HEK293T (cell line): ENCODE data around the gene ZNF575.
"Not testable (repeated sequence)": the region's sequence is repeated elsewhere in the genome, so short reads cannot be mapped to it uniquely, and the experiment has no call there.

Experiments
- CTCF ChIA-PET: fragments of 350-600 bp; formaldehyde crosslinking; extraction: SDS; loops from one replicate; lab custom pipeline; 2021; ENCODE audit warnings: antibody characterized with exemption, inconsistent platforms; lab: Yijun Ruan, JAX
- POLR2A ChIA-PET: fragments of 350-600 bp; formaldehyde crosslinking; extraction: SDS; loops from one replicate; lab custom pipeline; 2020; ENCODE audit warnings: antibody characterized with exemption, inconsistent platforms; lab: Yijun Ruan, JAX
- DNase-seq: peaks from one replicate; pipeline ENCODE4 v3.0.0; 2012; ENCODE audit warnings: mixed read lengths; ENCODE audit errors: extremely low spot score
- ARNT ChIP-seq: fragments of 450-650 bp; IDR thresholded peaks from 2 replicates; pipeline ENCODE4 v1.6.1; 2017; ENCODE audit warnings: mild to moderate bottlenecking
- BHLHE40 ChIP-seq: fragments of 450-650 bp; IDR thresholded peaks from 2 replicates; pipeline ENCODE4 v1.6.1; 2016; ENCODE audit warnings: mild to moderate bottlenecking, moderate library complexity, borderline replicate concordance
- CTBP1 ChIP-seq: fragments of 450-650 bp; IDR thresholded peaks from 2 replicates; pipeline ENCODE4 v1.6.1; 2016; ENCODE audit warnings: borderline replicate concordance
- ELF4 ChIP-seq: fragments of 450-650 bp; IDR thresholded peaks from 2 replicates; pipeline ENCODE4 v1.6.1; 2017; ENCODE audit warnings: antibody characterized with exemption
- FOXA1 ChIP-seq: fragments of 450-650 bp; IDR thresholded peaks from 2 replicates; pipeline ENCODE4 v1.6.1; 2016; ENCODE audit warnings: mild to moderate bottlenecking
- FOXK2 ChIP-seq: fragments of 450-650 bp; IDR thresholded peaks from 2 replicates; pipeline ENCODE4 v1.6.1; 2016; ENCODE audit warnings: mild to moderate bottlenecking
- FOXM1 ChIP-seq: fragments of 450-650 bp; IDR thresholded peaks from 2 replicates; pipeline ENCODE4 v1.6.1; 2017; ENCODE audit warnings: mild to moderate bottlenecking, borderline replicate concordance
- HDGF ChIP-seq: fragments of 450-650 bp; IDR thresholded peaks from 2 replicates; pipeline ENCODE4 v1.6.1; 2017; ENCODE audit warnings: antibody characterized with exemption, borderline replicate concordance
- L3MBTL2 ChIP-seq: fragments of 450-650 bp; conservative IDR thresholded peaks from 2 replicates; pipeline ENCODE4 v1.6.1; 2016; ENCODE audit warnings: mild to moderate bottlenecking
- LEF1 ChIP-seq: fragments of 450-650 bp; IDR thresholded peaks from 2 replicates; pipeline ENCODE4 v1.6.1; 2017; ENCODE audit warnings: mild to moderate bottlenecking, borderline replicate concordance
- NFRKB ChIP-seq: fragments of 450-650 bp; IDR thresholded peaks from 2 replicates; pipeline ENCODE4 v1.6.1; 2016; ENCODE audit warnings: mild to moderate bottlenecking, moderate library complexity
- SP1 ChIP-seq: fragments of 450-650 bp; IDR thresholded peaks from 2 replicates; pipeline ENCODE4 v1.6.1; 2017
- SUZ12 ChIP-seq: fragments of 450-650 bp; IDR thresholded peaks from 2 replicates; pipeline ENCODE4 v1.6.1; 2016; ENCODE audit warnings: mild to moderate bottlenecking
- TARDBP ChIP-seq: fragments of 450-650 bp; IDR thresholded peaks from 2 replicates; pipeline ENCODE4 v1.6.1; 2016
- ZNF384 ChIP-seq: fragments of 450-650 bp; IDR thresholded peaks from 2 replicates; pipeline ENCODE4 v1.6.1; 2016
- TF ChIP-seq, protein P1 (sequence below): fragments of 450-650 bp; IDR thresholded peaks from 2 replicates; pipeline ENCODE4 v1.6.1; 2016

Gene ZNF575

DNA sequence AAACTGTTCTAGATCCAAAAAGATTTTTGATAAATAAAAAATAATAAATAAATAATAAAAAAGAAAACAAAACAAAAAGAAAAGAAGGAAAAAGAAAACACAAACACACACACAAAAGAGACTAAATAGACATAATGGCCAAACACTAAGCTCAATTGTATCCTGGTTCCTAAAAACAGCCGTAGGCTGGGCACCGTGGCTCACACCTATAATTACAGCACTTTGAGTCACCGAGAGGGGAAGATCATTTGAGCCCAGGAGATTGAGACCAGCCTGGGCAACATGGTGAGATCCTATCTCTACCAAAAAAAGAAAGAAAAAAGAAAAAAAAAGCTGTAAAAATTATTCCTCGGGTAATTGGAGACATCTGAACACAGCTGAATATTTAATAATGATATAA lies 14.9 kb upstream of the ZNF575 start:
- POLR2A ChIA-PET, result interaction anchor here (1.4 kb wide), 1 partner anchor 71 kb away, joined by 3 read pairs; no protein-coding TSS in a partner anchor
- CTCF ChIA-PET, result interaction anchor here (1.2 kb wide), 1 partner anchor 71 kb away, joined by 23 read pairs; no protein-coding TSS in a partner anchor
- TF ChIP-seq SP1, result no peak
- TF ChIP-seq LEF1, result no peak
- TF ChIP-seq L3MBTL2, result no peak
- TF ChIP-seq FOXK2, result no peak
- TF ChIP-seq, protein P1, sequence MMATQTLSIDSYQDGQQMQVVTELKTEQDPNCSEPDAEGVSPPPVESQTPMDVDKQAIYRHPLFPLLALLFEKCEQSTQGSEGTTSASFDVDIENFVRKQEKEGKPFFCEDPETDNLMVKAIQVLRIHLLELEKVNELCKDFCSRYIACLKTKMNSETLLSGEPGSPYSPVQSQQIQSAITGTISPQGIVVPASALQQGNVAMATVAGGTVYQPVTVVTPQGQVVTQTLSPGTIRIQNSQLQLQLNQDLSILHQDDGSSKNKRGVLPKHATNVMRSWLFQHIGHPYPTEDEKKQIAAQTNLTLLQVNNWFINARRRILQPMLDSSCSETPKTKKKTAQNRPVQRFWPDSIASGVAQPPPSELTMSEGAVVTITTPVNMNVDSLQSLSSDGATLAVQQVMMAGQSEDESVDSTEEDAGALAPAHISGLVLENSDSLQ, result no peak
- no peak for TF ChIP-seq NFRKB
- no peak for TF ChIP-seq SUZ12
- TF ChIP-seq BHLHE40, result no peak
- TF ChIP-seq ZNF384, result no peak
- no peak for TF ChIP-seq TARDBP
- no peak for TF ChIP-seq ARNT
- DNase-seq, result no peak

DNA sequence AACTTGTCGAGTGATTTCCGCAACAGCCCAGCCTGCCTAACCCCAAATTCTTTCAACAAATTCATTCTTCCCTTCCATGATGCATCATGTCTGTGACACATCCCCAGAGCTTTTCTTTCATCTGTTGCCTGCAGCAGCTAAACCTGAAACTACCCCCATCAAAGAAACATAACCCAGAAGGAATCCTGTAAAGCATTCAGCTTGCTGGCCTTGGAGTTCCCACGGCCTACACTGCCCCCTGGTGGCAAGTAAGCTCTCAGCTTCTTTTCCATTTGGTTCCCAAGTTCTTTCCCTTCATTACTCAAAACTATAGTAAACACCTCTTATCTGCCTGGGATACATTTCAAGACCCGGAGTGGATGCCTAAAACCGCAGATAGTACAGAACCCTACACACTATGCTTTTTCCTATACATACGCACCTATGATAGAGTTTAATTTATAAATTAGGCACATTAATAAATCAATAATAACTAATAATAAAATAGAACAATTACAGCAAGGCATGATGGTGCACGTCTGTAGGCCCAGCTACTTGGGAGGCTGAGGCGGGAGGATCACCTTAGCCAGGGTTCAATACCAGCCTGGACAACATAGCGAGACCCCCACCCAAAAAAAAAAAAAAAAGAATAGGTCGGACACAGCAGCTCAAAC lies 13.4 kb upstream of the ZNF575 start:
- TF ChIP-seq ZNF384 (no peak), SP1 (no peak), BHLHE40 (no peak), HDGF (no peak), FOXA1 (no peak), ELF4 (no peak), ARNT (no peak), LEF1 (no peak), FOXK2 (no peak), FOXM1 (no peak), SUZ12 (no peak), TARDBP (no peak), NFRKB (no peak), L3MBTL2 (no peak), CTBP1 (no peak)
- TF ChIP-seq, protein P1, result no peak
- peak; percentile 77 for DNase-seq
- ChIA-PET POLR2A (interaction anchor here (0.6 to 1.7 kb wide), 5 partner anchors 9 to 73 kb away, joined by 3 to 8 read pairs (median 5); partner anchors contain the start of gene PHLDB3), CTCF (interaction anchor here (0.5 to 2.5 kb wide), 11 partner anchors 9 to 219 kb away, joined by 3 to 63 read pairs (median 4); partner anchors contain the start of gene PHLDB3)

DNA sequence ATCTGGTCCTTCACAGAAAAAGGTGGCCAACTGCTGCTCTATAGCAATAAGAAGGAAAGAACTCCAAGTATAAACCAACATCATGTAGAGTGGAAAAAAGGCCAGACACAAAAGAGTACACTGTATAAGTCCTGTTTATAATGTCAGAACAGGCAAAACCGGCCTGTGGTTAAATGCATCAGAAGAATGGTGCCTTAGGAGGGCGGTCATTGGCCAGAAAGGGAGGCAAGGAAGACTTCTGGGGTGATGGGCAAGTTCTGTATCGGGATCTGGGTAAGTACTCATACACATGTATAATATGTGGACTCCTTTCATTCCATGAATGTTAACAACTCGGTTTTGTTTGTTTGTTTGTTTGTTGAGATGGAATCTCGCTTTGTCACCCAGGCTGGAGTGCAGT lies 10.1 kb upstream of the ZNF575 start:
- TF ChIP-seq NFRKB (no peak), SP1 (no peak), ARNT (no peak), ELF4 (no peak), LEF1 (no peak), SUZ12 (no peak), BHLHE40 (no peak), CTBP1 (no peak), TARDBP (no peak), L3MBTL2 (no peak), FOXK2 (no peak), FOXA1 (no peak), FOXM1 (no peak)
- TF ChIP-seq, protein P1, result no peak
- DNase-seq, result no peak
- CTCF ChIA-PET, result interaction anchor here (1.5 kb wide), 1 partner anchor 76 kb away, joined by 6 read pairs; no protein-coding TSS in a partner anchor

DNA sequence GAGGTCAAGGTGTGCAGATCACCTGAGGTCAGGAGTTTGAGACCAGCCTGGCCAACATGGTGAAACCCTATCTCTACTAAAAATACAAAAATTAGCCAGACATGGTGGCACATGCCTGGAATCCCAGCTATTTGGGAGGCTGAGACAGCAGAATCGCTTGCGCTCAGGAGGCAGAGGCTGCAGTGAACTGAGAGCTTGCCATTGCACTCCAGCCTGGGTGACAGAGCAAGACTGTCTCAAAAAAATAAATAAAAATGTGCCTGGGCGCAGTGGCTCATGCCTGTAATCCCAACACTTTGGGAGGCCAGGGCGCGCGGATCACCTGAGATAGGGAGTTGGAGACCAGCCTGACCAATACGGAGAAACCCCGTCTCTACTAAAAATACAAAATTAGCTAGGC lies 9.3 kb upstream of the ZNF575 start:
- CTCF ChIA-PET, DNase-seq, POLR2A ChIA-PET: not testable (repeated sequence)

More for the DNA sequence above, 10.1 kb upstream of the ZNF575 start:
- POLR2A ChIA-PET, result no interaction called here

DNA sequence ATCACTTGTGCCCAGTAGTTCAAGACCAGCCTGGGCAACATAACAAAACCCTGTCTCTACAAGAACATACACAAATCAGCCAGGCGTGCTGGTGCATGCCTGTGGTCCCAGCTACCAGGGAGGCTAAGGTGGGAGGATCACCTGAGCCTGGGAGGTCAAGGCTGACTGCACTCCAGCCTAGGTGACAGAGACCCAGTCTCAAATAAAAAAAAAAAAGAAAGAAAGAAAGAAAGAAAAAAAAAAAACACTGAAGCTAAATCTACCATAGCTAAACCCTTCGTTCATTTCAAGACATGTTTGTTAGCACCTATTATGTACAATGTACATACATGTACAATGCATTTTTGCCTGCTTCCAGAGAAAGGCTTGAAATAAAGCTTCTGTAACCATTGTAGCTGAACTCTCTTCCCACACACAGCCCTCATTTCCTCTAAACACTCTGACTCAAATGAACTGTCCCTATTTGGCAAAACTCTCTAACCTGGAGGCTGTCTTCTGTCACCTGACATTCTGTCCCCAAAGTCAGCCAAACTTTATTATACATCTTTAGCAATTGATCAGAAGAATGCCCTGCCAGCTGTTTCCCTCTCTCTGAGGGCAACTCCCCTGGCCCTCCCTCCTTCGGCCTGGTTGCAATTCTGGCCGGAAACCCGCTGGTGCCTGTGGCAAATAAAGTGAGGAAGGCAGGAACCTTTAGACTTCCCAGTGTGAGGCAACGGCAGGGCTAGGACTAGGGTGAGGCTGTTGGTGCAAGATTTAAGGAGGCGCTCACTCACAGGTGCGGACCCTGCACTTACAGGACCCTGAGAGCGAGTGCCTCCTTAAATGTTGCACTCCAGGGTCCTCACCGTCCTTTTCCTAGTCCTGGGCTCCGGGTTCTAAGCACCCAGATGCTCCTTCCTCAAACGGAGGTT lies 7.8 kb upstream of the ZNF575 start:
- POLR2A ChIA-PET, result no interaction called here
- TF ChIP-seq SP1 (no peak), FOXK2 (no peak), FOXA1 (no peak), NFRKB (no peak), TARDBP (no peak), SUZ12 (no peak), ARNT (no peak), ZNF384 (no peak), L3MBTL2 (no peak), FOXM1 (no peak), BHLHE40 (no peak), HDGF (no peak), LEF1 (no peak), CTBP1 (no peak), ELF4 (no peak)
- TF ChIP-seq, protein P1, result no peak
- no peak for DNase-seq
- CTCF ChIA-PET, result interaction anchor here (1.0 to 1.6 kb wide), 3 partner anchors 69 to 93 kb away, joined by 3 to 6 read pairs (median 4); no protein-coding TSS in a partner anchor
